Heart left ventricle (tissue), 13 donors: ENCODE results near the gene FBXW2.

Experiments used
- POLR2A ChIP-seq, 2 donors: fragments of 450-650 bp; IDR thresholded peaks; one replicate each; pipeline ENCODE4 v1.6.1; 2017; ENCODE audit warnings: antibody characterized with exemption in 2 of 2, mild to moderate bottlenecking in 2 of 2, moderate library complexity in 2 of 2
- TF ChIP-seq, protein P1 (sequence below), 12 donors: fragments of 200-600 bp; sonication (generic) in 4 of 12; IDR thresholded peaks; one replicate each; pipeline versions ENCODE4 v1.5.0 to v1.8.0; 2018 to 2022; ENCODE audit warnings: antibody characterized with exemption in 12 of 12, mild to moderate bottlenecking in 5 of 12
- donor health status: ischemic (EF 13 %, LVEDD 7.1; RV severe dilation, severe dysfunction).
- donor health status: DM: no; HTN: yes; CAD: no.
- donor health status: DM: no; HTN: no; CAD: no.
- donor health status: ischemic (EF 25% LVEDD 6.9; RV normal size, moderate dysfunction).
- donor health status: ischemic (EF 25% LVEDD 5.7; RV mildly dilated, moderate dysfunction).
- donor health status: ischemic (EF 35%, LVEDD 5.7; RV mildly dilated, moderate dysfunction).
- donor health status: nonischemic (EF 11% LVEDD 7.7; RV severe dilation, severe dysfunction).
- donor health status: DM: yes; HTN: yes; CAD: no.
- donor health status: PGD.
- donor health status: ischemic (EF 29% LVEDD 5.4; RV normal size, mild dysfunction).
- donor health status: nonischemic (EF 23%, LVEDD 6.1; RV moderate dilation, normal function).

DNA sequence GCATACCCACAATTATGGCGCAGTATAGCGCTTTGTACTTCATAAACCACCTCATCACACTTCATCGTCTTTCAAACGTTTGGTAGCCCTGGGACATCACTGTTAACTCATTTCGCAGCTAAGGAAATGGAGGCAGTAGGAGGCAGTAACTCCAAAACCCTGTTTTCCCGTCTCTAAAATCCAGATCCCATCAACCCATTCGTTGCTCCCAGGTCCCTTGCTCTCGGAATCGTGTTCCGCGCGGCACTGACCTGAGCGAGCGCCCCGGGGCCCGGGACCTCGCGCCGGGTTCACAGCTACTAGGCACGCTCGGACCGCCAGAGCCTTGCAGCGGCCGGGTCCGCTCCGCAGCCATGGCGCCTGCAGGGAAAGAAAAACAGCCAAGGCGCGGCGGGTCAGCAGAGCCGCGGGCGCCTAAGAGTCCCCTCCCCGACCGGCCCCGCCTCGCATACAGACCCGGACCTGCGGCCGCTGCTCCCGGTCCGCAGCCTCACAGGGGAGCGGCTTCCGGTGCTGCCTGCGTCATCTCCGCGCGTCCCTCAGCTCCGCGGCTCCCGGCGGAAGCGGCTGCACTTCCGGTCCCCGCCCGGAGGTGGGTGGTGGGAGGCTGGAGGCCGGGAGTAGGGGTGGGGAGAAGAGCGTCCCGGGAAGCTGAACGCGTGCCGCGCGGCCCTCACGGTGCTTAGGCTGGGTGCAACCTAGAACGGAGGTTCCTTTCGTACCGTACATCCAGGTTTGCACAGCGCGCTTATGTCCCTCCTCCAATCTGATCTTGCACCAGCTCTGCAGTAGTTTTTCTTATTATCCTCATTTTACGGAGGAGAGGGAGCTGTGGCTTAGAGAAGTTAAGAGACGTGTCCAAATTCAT lies at the start of gene FBXW2:
- TF ChIP-seq POLR2A (IDR thresholded peaks at IDR 0.05), result peak in 1 of 2 donors; percentile 91
- TF ChIP-seq, protein P1, sequence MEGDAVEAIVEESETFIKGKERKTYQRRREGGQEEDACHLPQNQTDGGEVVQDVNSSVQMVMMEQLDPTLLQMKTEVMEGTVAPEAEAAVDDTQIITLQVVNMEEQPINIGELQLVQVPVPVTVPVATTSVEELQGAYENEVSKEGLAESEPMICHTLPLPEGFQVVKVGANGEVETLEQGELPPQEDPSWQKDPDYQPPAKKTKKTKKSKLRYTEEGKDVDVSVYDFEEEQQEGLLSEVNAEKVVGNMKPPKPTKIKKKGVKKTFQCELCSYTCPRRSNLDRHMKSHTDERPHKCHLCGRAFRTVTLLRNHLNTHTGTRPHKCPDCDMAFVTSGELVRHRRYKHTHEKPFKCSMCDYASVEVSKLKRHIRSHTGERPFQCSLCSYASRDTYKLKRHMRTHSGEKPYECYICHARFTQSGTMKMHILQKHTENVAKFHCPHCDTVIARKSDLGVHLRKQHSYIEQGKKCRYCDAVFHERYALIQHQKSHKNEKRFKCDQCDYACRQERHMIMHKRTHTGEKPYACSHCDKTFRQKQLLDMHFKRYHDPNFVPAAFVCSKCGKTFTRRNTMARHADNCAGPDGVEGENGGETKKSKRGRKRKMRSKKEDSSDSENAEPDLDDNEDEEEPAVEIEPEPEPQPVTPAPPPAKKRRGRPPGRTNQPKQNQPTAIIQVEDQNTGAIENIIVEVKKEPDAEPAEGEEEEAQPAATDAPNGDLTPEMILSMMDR (IDR thresholded peaks at IDR 0.05), result peak in 1 of 12 donors; percentile 6
